ENCODE results near the gene SNX20.

Gene SNX20

DNA sequence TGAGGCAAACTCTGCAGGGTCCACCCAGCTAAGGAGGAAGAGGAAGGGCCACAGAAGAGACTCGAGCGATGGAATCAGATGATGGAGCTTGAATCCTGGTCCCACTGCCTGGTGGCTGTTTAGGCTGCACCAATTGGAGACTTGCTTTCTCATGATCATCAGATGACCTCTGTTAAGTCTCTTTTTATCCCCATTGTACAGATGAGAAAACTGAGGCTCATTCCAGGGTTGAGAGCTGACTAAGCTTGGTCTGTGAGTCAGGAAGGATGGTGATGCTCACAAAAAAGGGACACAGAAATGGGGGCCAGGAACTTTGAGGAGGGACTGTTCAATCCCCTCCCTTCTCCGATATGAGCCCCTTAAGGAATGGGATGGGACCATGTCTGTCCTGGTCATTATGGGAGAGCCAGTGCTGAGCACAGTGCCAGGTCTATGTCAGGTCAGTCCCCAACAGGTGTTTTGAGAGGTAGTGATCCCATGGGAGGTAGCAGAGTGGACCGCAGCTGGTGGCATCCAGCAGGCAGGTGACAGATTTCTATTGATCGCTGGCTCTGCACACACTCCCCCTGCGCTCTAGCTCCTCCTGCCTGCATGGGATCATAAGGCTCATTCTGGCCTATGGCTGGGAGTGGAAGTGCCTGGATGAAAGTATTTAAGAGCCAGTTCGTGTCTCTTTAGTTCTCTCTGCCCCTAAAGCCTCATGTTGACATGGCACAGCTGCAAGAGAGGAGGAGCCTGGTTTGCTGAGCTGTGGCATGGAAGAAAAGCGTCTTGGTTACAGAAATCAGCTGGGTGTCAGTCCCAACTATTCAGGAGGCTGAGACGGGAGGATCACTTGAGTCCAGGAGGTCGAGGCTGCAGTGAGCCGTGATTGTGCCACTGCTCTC, 27.2 kb downstream of the SNX20 start:
- DNase-seq, result no peak

DNA sequence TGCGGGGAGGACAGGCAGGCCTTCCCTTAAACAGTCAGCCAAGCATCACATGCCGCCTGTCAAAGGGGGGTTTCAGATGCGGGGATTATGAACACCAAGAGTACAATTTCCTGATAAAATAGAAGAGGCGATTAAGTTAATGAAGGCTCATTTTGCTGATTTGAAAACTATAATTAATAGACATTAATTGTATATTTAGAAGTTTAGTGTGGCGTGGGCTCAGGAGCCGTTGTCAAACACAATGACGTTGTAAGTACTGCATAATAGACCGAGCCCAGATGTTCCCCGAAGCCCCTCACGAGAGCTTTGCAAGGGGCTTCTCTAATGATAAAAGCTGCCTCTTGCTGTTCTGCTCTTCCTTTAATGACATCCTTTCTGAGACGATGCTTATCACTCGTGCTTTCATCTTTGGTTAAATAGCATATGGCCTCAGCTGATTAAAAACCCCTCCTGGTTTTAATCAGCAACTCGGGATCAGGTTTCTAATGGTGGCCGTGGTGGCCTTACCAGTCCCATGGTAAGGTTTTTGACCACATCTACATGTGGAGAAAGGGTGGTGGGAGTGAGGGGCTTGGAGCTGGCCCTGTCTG, 28.2 kb downstream of the SNX20 start:
- no peak for DNase-seq

DNA sequence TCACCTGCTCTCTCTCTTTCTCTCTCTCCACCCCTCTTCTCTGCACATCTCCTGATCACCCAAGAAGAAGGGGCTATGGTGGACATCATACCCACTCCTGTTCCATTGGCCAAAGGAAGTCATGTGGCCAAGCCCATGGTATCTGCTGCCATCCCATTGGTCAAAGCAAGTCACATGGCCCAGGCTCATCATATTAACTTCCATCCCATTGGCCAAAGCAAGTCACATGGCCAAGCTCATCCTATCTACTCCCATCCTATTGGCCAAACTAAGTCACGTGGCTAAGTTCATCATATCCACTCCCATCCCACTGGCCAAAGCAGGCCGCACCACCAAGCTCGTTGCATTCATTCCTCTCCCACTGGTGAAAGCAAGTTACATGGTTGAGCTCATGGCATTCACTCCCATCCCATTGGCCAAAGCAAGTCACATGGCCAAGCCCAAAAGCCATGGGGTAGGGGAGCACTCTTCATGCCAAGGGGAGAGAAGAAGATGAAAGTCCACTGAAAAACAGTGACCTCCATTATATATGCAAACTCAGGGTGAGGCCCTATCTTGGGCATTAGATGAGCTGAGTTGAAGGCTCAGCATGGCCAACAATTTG, 29.2 kb downstream of the SNX20 start:
- no peak for DNase-seq

GRCh38 chr16:50646345-50646744, 34.8 kb downstream of the SNX20 start:
- no peak for DNase-seq

GRCh38 chr16:50645563-50646220, 35.4 kb downstream of the SNX20 start:
- DNase-seq, result peak; percentile 44

GRCh38 chr16:50644729-50645128, 36.4 kb downstream of the SNX20 start:
- peak; percentile 59 for DNase-seq

- DNase-seq, result no peak
Measured at GRCh38 chr16:50644245-50644644, 36.9 kb downstream of the SNX20 start.

DNA sequence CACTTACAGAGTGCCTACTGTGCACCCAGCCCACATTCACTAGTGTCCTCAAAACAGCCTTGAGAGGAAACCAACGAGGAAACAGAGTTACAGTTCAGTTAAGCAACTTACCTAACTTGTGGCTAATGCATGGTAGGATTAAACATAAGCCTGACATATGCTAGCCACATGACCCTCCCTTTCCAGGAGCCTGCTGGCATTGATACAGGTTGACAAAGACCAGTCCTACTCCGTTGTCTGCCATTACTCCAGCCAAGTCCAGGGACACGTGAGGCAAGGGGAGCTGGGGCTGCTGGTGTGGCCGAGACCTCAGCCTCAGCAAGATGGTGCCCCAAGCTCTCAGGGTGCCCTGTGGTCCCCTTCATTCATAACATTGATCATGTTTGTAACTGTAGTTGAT, 37.9 kb downstream of the SNX20 start:
- DNase-seq, result no peak

DNA sequence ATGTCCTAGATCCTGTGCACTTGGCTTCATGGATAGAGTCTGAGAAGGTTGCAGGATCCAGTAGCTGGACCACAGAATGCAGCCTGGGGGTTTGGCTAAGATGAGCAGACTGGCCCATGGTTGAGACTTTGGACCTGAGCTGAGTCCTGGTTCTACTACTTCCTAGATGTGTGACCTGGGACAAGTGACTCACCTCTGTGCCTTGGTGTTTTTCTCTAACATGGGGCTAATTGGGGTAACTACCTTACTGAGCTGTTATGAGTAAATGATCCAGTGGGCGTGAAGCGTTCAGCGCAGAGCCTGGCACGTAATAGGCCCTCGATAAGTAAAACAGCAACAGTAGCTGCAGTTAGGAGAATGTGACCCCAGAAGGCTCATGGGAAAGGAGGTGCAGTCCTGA, 38.8 kb downstream of the SNX20 start:
- no peak for DNase-seq

- no peak for DNase-seq
Measured at GRCh38 chr16:50641818-50642187, 39.3 kb downstream of the SNX20 start.

DNA sequence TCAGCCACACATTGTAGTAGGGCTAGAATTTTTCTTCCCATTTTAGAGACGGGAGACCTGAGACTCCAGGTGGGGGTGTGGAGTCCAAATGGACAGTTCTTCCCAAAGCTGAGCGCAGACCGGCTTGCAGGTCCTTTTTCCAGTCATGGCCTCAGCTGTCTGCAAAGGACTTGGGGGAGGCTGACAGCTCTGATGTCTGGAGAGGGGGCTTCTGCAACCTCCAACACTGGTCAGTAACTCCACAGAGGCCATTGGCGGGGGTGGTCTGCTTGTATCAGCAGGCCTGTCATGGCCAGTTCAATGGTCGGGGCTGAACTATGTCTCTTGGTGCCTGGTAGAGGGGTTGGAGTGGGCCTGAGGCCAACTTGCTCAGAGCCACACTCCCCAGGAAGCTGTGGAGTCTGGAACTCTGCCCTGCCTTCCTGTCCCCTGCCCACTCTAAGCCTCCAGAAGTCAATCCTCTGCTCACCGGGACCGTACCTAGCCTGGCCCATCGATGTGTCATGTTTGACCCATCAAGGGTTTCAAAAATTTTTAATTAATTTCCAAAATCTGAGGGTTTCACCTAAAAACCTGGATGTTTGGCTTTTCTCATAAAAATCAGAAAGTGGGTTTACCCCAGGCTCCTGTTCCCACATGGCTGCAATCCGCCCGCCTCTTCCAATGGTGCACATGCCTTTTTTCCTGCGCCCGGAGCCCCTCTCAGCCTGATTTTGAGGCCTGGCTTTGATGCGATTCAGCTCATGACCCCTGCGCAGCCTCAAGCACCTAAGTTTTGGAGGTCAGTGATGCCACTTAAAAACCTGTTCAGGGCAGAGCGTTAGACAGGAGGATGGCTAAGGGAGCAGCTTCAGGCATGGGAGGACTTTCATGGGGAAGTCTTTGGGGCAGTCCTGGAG, 39.9 kb downstream of the SNX20 start:
- no peak for DNase-seq

DNA sequence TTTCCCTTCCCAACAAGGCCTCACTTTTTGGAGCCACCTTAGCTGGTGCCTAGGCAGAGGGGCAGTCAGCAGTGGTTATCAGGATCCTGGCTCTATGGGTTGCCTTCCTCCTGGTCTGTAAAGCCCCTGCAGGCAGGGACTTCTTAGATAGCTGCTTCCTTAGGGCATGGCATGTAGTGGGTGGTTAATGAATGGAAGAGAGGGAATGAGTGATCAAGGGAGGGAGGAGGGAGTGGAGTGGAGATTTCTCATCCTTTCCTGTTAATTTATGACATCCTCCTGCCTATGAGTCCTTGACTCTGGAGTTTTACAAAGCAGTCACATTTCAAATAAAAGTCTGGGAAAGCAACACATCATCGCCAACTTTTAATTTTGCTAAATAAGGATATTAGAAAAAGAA, 40.7 kb downstream of the SNX20 start:
- no peak for DNase-seq

- no peak for DNase-seq
Measured at GRCh38 chr16:50638816-50639670, 42.1 kb downstream of the SNX20 start.

- no peak for DNase-seq
Measured at GRCh38 chr16:50637716-50638602, 43.2 kb downstream of the SNX20 start.

GRCh38 chr16:50636753-50637374, 44.2 kb downstream of the SNX20 start:
- DNase-seq, result no peak

DNA sequence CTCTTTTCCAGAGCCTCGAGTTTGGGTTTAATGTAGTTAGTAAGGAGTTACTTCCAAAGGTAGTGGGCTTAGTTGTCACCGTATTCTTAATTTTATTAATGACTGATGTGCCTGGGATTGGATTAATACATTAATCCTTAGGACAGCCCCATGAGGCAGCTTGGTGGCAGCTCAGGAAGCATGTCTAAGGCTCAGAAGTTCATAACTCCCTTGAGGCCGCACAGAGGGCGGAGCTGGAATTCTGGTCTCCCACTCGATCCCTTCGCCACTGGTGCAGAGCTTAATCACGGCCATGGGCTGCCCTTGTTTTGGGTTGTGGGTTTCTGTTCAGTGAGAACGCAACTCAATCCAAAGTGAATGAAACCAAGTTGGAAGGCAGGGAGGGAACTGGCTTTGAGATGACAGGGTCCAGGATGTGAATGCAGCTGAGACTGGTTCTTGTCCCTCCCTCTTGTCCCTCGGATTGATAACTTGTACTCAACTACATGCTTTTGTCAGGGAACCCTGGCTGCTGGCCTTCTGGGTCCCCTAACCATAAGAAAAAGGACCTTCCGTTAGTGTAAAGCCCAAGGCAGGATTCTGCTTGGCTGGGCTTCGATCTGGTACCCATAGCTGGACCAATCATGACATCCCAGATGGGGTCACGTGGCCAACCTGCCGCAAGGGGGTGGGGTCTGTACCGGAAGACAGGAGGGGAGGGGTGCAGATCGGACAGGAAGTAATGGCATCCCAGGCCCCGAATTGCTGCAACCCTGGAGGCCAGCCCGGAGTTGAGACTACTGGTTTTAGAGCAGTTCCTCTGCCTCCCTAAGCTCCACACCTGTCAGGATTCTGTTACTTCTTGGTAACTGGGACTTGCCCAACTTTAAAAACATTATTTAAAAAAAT, 45.4 kb downstream of the SNX20 start:
- DNase-seq, result no peak

DNA sequence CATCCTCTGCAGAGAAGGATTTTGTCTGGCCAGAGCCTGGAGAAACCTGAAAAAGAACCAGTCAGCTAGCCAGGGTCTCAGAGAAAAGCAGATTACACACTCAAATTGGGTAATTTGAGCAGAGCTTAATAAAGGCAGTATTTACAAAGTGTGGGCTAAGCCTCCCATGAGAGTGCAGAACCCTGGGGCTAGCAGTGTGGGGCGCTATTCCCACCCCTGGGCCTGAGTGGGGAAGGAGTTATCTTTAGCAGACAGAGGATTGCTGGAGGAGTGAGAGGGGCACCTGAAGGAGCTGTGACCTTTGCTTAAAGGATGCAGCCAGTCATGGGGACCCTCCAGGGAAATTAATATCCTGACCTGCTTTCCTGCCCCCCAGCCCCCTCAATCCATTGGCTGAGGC, 46.2 kb downstream of the SNX20 start:
- no peak for DNase-seq

- no peak for DNase-seq
Measured at GRCh38 chr16:50634090-50634489, 47.0 kb downstream of the SNX20 start.

All from right hindlimb (tissue), 1 donor.